HepG2 (cell line): ENCODE measurements around the gene SLC5A10. TPM values are rescaled to one million over a fixed set of nuclear protein-coding genes. Genes with fewer than 3 reads are reported as not detected.

ENCODE experiments used
- ATAC-seq: fragments of 200-7000 bp; cut with Tn5 transposase; 3 replicates; pipeline ENCODE4 v1.9.1; 2020; ENCODE audit warnings: mild to moderate bottlenecking, moderate library complexity
- BruUV-seq: library from RNA; stranded (reverse); fragments of 400-500 nt; replicated peaks from 2 replicates; lab custom pipeline; 2021; lab: Mats Ljungman, UMichigan
- CTCF ChIA-PET: fragments of 300-600 bp; formaldehyde crosslinking; extraction: SDS; loops from one replicate; lab custom pipeline; 2021; ENCODE audit warnings: low total read pairs, inconsistent platforms, low intra/inter-chr PET ratio; lab: Yijun Ruan, JAX
- POLR2A ChIA-PET: fragments of 350-600 bp; sonication (Branson Sonifier 250); formaldehyde crosslinking; loops from one replicate; lab custom pipeline; 2020; ENCODE audit warnings: antibody characterized with exemption, inconsistent platforms; lab: Yijun Ruan, JAX
- DNase-seq: peaks from one replicate; pipeline ENCODE4 v3.0.0-alpha.2; 2015; ENCODE audit warnings: low spot score
- FAIRE-seq: peaks from 3 replicates; lab custom pipeline; 2011; peaks lifted over from hg19 to GRCh38; lab: Jason Lieb, UNC
- H2AFZ ChIP-seq: one replicate; pipeline ENCODE4 v1.6.1; 2011; ENCODE audit warnings: low read length, inconsistent platforms
- H3K27ac ChIP-seq: fragments of 300-600 bp; 3 replicates; pipeline ENCODE4 v1.8.0; 2011; ENCODE audit warnings: mixed run types, mild to moderate bottlenecking, mixed read lengths, low read length, inconsistent platforms; ENCODE audit not compliant: insufficient read depth; ENCODE audit errors: extremely low read length
- H3K27me3 ChIP-seq, 2 experiments: fragments of 200-600 bp in 1 of 2; 2 replicates in 1 of 2; 3 replicates in 1 of 2; pipeline versions ENCODE4 v1.6.0 to v1.8.0; 2011; ENCODE audit warnings: low read length in 2 of 2, mild to moderate bottlenecking in 2 of 2, moderate library complexity in 2 of 2, inconsistent platforms in 1 of 2; ENCODE audit not compliant: insufficient read depth in 2 of 2, control insufficient read depth in 1 of 2
- H3K36me3 ChIP-seq, 2 experiments: fragments of 200-600 bp in 1 of 2; replicated peaks in 1 of 2; 2 replicates in 1 of 2; 3 replicates in 1 of 2; pipeline versions ENCODE4 v1.5.1 to v1.8.0; 2011; ENCODE audit warnings: low read length in 2 of 2, inconsistent platforms in 1 of 2; ENCODE audit not compliant: insufficient read depth in 2 of 2, control insufficient read depth in 1 of 2
- H3K4me1 ChIP-seq: 2 replicates; pipeline ENCODE4 v1.5.1; 2012; ENCODE audit warnings: low read length, inconsistent platforms; ENCODE audit not compliant: insufficient read depth
- H3K4me2 ChIP-seq: 2 replicates; pipeline ENCODE4 v1.6.0; 2011; ENCODE audit warnings: low read depth, low read length, inconsistent platforms
- H3K4me3 ChIP-seq, 3 experiments: fragments of 200-600 bp in 1 of 3; sonication (generic), shearing (Covaris generic) in 1 of 3; replicated peaks in 1 of 3; 2 replicates each; pipeline ENCODE4 v1.5.1; 2011 to 2016; ENCODE audit warnings: low read length in 3 of 3, inconsistent platforms in 2 of 3, low read depth in 2 of 3, mild to moderate bottlenecking in 2 of 3, control low read depth in 1 of 3, mixed read lengths in 1 of 3; ENCODE audit not compliant: insufficient read depth in 1 of 3
- H3K79me2 ChIP-seq: one replicate; pipeline ENCODE4 v1.6.1; 2011; ENCODE audit warnings: low read length, inconsistent platforms; ENCODE audit not compliant: insufficient read depth
- H3K9ac ChIP-seq: 2 replicates; pipeline ENCODE4 v1.6.0; 2011; ENCODE audit warnings: mild to moderate bottlenecking, low read depth, low read length, inconsistent platforms; ENCODE audit not compliant: insufficient read depth
- H3K9me3 ChIP-seq: 2 replicates; pipeline ENCODE4 v1.5.1; 2012; ENCODE audit warnings: mild to moderate bottlenecking, low read length
- H4K20me1 ChIP-seq: 2 replicates; pipeline ENCODE4 v1.6.0; 2011; ENCODE audit warnings: inconsistent platforms, mild to moderate bottlenecking, low read length, moderate library complexity; ENCODE audit not compliant: insufficient read depth
- FIP1L1 ChIP-seq: fragments of 200-400 bp; formaldehyde crosslinking; IDR thresholded peaks from 2 replicates; pipeline ENCODE4 v1.6.1; 2018; ENCODE audit warnings: low read depth, mild to moderate bottlenecking, low read length, moderate library complexity, borderline replicate concordance; ENCODE audit not compliant: insufficient read depth
- JUNB ChIP-seq: sonication (generic); formaldehyde crosslinking; IDR thresholded peaks from 2 replicates; pipeline ENCODE4 v1.8.0; 2022; ENCODE audit warnings: missing genetic modification reagents, mild to moderate bottlenecking, borderline replicate concordance
- RFX1 ChIP-seq: fragments of 450-650 bp; IDR thresholded peaks from 2 replicates; pipeline ENCODE4 v1.6.1; 2017
- ZNF556 ChIP-seq: sonication (generic); formaldehyde crosslinking; IDR thresholded peaks from 2 replicates; pipeline ENCODE4 v1.4.0; 2020; ENCODE audit warnings: mild to moderate bottlenecking, missing genetic modification reagents, borderline replicate concordance
- ZNF629 ChIP-seq: sonication (generic); formaldehyde crosslinking; conservative IDR thresholded peaks from 2 replicates; pipeline ENCODE4 v1.5.0; 2020; ENCODE audit warnings: missing genetic modification reagents
- ZNF670 ChIP-seq: sonication (generic); formaldehyde crosslinking; IDR thresholded peaks from 2 replicates; pipeline ENCODE4 v1.8.0; 2022; ENCODE audit warnings: mild to moderate bottlenecking, missing genetic modification reagents, borderline replicate concordance
- ZNF773 ChIP-seq: sonication (generic); formaldehyde crosslinking; IDR thresholded peaks from 2 replicates; pipeline ENCODE4 v1.4.0; 2020; ENCODE audit warnings: missing genetic modification reagents, borderline replicate concordance
- whole genome bisulfite sequencing: methylation state at CpG from one replicate; pipeline ENCODE4 v1.1.6; 2017; ENCODE audit warnings: low lambda C conversion rate; 5-methylcytosine and 5-hydroxymethylcytosine counted together
- in situ Hi-C: cut with HindIII; loops from 2 replicates; pipeline ENCODE4 v1.10.0; 2017; ENCODE audit warnings: low pct_unique_long_range_greater_than_20kb; ENCODE audit not compliant: extremely low pct_ligation_motif_present
- intact Hi-C: fragments of 100-400 bp; cut with micrococcal nuclease; formaldehyde crosslinking; loops from one replicate; pipeline ENCODE4 v1.10.0; 2022; ENCODE audit not compliant: unreplicated experiment
- polyA plus RNA-seq, 8 experiments: library from polyadenylated mRNA; depleted of rRNA in 3 of 8; stranded (reverse) in 7 of 8; unstranded in 1 of 8; fragments of >200 nt; fragmentation: Illumina TruSeq in 4 of 8; extraction: Trizol in 4 of 8; gene quantifications; 2 replicates each; pipeline versions ENCODE4 v1.2.1 to v1.2.3, GENCODE V29; 2011 to 2016; ENCODE audit warnings: low read depth in 4 of 8, missing spikeins in 1 of 8, mixed read lengths in 1 of 8; ENCODE audit not compliant: insufficient read depth in 1 of 8
- total RNA-seq, 5 experiments: library from RNA; depleted of rRNA; stranded (reverse); fragments of >200 nt; fragmentation: Illumina TruSeq; extraction: Trizol; gene quantifications; 2 replicates each; pipeline ENCODE4 v1.2.3, GENCODE V29; 2016; ENCODE audit warnings: low read depth in 1 of 5
- TF ChIP-seq, protein P1 (sequence below): sonication (generic); formaldehyde crosslinking; IDR thresholded peaks from 2 replicates; pipeline ENCODE4 v1.5.0; 2020; ENCODE audit warnings: mild to moderate bottlenecking, missing genetic modification reagents, borderline replicate concordance
- TF ChIP-seq, protein P2 (sequence below): IDR thresholded peaks from 2 replicates; pipeline ENCODE4 v1.6.1; 2016

The SLC5A10 gene
- total and polyA plus RNA-seq, 2 of the 13 experiments (the other 11 are each of a cell fraction or from before 2014, with no cell fraction given), result 0.05 TPM; not detected in 1

DNA sequence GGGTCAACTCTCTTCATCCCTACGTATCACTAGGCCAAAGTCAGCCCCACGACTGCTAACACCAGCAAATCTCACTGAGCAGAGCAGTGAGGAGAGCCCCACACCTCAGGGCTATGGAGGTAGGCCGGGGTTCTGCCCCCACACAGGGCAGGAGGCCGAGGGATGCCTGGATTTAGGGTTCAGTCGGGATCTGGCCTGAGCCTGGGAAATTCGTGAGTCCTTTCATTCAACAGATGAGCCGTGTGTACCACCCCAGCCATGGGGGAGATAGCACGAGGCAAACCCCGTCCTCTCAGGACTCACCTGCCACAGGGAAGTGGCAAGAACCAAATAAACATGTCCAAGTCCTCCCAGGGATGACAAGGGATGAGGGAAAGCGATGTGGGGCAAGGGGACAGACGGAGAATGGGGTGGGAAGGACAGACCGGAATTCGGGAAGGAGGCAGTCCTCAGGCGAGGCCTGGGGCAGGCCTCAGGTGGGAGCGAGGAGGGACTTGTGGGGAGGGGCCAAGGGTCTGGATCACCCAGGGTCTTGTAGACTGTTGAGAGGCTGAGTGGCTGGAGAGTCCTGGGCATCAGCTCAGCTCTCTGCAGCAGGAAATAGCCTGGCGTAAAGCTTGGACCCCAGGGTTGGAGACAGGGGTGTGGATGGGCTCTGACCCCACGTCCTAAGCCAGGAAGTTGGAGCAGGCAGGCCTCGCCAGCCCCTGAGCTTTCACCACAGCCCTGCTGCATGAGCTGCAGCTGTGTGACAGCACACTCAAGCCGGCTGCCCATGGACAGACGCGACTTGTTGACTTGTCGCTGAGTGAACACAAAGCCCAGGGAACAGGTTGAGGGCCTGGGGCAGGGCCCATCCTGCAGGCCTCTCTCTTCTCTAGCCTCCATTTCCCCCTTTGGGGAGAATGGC is 60.5 kb downstream of the SLC5A10 start (continued):
- TF ChIP-seq, protein P1, sequence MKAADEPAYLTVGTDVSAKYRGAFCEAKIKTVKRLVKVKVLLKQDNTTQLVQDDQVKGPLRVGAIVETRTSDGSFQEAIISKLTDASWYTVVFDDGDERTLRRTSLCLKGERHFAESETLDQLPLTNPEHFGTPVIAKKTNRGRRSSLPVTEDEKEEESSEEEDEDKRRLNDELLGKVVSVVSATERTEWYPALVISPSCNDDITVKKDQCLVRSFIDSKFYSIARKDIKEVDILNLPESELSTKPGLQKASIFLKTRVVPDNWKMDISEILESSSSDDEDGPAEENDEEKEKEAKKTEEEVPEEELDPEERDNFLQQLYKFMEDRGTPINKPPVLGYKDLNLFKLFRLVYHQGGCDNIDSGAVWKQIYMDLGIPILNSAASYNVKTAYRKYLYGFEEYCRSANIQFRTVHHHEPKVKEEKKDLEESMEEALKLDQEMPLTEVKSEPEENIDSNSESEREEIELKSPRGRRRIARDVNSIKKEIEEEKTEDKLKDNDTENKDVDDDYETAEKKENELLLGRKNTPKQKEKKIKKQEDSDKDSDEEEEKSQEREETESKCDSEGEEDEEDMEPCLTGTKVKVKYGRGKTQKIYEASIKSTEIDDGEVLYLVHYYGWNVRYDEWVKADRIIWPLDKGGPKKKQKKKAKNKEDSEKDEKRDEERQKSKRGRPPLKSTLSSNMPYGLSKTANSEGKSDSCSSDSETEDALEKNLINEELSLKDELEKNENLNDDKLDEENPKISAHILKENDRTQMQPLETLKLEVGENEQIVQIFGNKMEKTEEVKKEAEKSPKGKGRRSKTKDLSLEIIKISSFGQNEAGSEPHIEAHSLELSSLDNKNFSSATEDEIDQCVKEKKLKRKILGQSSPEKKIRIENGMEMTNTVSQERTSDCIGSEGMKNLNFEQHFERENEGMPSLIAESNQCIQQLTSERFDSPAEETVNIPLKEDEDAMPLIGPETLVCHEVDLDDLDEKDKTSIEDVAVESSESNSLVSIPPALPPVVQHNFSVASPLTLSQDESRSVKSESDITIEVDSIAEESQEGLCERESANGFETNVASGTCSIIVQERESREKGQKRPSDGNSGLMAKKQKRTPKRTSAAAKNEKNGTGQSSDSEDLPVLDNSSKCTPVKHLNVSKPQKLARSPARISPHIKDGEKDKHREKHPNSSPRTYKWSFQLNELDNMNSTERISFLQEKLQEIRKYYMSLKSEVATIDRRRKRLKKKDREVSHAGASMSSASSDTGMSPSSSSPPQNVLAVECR (CRISPR knock-in tag), result peak; percentile 22; the same call in 1 of the 2 replicates
- no peak for TF ChIP-seq FIP1L1
- no peak for TF ChIP-seq JUNB (CRISPR knock-in tag)
- 0 out of 2 replicates have a peak, but pooled peaks have one; percentile 32 for TF ChIP-seq ZNF556 (CRISPR knock-in tag)

DNA sequence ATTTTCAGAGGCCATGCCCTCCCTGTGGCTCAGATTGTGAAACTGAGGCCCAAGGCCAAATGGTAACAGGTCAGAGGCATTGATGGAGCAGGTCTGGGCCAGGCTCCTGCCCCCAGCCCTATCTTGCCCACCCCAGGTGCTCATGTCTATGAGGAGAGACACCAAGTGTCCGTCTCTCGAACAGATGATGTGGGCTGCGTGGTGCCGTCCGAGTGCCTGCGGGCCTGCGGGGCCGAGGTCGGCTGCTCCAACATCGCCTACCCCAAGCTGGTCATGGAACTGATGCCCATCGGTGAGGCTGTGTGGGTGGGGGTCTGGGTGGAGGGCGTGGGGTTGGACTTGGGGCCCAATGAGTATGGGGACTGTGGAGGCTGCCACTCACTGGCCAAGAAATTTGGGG is 61.3 kb downstream of the SLC5A10 start:
- Histone ChIP-seq H3K4me2 (peak overlapping the region; percentile 71; the same call in 1 of the 2 replicates), H3K4me3 (0 out of 6 replicates have a peak overlapping the region, but pooled peaks of 1 of the 3 experiments have one; percentile 41), H3K9ac (no peak overlapping the region), H3K36me3 (no peaks in the 10 kb centered on the region), H2AFZ (no peak overlapping the region), H3K79me2 (no peaks in the 10 kb centered on the region), H3K4me1 (peaks cover 73% of the 10 kb centered on the region), H3K9me3 (no peaks in the 10 kb centered on the region), H3K27ac (no peak overlapping the region), H4K20me1 (no peaks in the 10 kb centered on the region), H3K27me3 (peaks cover 3 to 21% of the 10 kb centered on the region in 2 experiments; a peak in 3 of 5 replicates)
- POLR2A ChIA-PET, result interaction anchor here (1.0 kb wide), 1 partner anchor 9 kb away, joined by 3 read pairs; no protein-coding TSS in a partner anchor
- ATAC-seq, result no peak
- WGBS, result 89% methylated on average over 11 of the region's 12 CpGs
- no peak for FAIRE-seq
- no TSS peak for BruUV-seq
- intact Hi-C loops (no loop called here), in situ Hi-C loops (no loop called here)
- no peak for DNase-seq
- CTCF ChIA-PET, result no interaction called here
- TF ChIP-seq ZNF629 (CRISPR knock-in tag) (0 out of 2 replicates have a peak, but pooled peaks have one; percentile 6), RFX1 (no peak), ZNF670 (CRISPR knock-in tag) (no peak), ZNF773 (no peak)
- TF ChIP-seq, protein P1 (CRISPR knock-in tag), result no peak
- TF ChIP-seq, protein P2, sequence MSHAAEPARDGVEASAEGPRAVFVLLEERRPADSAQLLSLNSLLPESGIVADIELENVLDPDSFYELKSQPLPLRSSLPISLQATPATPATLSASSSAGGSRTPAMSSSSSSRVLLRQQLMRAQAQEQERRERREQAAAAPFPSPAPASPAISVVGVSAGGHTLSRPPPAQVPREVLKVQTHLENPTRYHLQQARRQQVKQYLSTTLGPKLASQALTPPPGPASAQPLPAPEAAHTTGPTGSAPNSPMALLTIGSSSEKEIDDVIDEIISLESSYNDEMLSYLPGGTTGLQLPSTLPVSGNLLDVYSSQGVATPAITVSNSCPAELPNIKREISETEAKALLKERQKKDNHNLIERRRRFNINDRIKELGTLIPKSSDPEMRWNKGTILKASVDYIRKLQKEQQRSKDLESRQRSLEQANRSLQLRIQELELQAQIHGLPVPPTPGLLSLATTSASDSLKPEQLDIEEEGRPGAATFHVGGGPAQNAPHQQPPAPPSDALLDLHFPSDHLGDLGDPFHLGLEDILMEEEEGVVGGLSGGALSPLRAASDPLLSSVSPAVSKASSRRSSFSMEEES, result no peak
